ENCODE data around the gene LRBA.

DNA sequence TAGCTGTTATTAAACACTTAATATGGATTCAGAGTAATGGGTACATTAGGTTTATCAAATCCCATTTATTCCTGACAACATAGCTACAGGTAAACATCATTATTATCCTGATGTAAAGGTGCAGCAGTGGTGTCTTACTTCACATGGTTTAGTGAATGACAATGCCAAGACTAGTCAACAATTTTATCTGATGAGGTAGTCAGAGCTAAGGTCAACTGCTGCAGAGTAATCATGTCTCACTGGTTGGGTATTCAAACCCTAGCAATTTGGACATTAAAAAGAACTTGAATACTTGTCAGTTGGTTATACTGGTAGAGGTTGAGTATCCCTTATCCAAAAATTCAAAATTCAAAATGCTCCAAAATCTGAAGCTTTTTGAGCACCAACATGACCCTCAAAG lies 315.5 kb downstream of the LRBA start:
- TF ChIP-seq CTCF (IDR thresholded peaks at IDR 0.05; ENCODE audit: low read depth, low read length, missing input control) = no peak
- no peak for TF ChIP-seq RAD21 (IDR thresholded peaks at IDR 0.05)
- no peak for TF ChIP-seq TAF1 (conservative IDR thresholded peaks at IDR 0.05)

All from liver (tissue), 3 donors.